ENCODE results near the gene BTBD7. TPM values are rescaled to one million over a fixed set of nuclear protein-coding genes. Genes with fewer than 3 reads are reported as not detected.

BTBD7 gene
- total and polyA plus RNA-seq, 9 of the 15 experiments (the other 6 are each of a cell fraction or from before 2014, with no cell fraction given): 2.5 to 12.9 (median 6.2) TPM

GRCh38 chr14:93346926-93347721, 14.3 kb upstream of the BTBD7 start, which contains the start of gene COX8C (continued):
- TF ChIP-seq MGA (IDR thresholded peaks at IDR 0.05): no peak
- no peak for TF ChIP-seq E2F5 (CRISPR knock-in tag; IDR thresholded peaks at IDR 0.05)
- TF ChIP-seq PBX2 (CRISPR knock-in tag; IDR thresholded peaks at IDR 0.05; ENCODE audit: low read depth): no peak
- no peak for TF ChIP-seq PBX2 (tag; conservative IDR thresholded peaks at IDR 0.05; ENCODE audit: low read depth)
- peak; percentile 29 for TF ChIP-seq CTCFL (IDR thresholded peaks at IDR 0.05; ENCODE audit: borderline replicate concordance, insufficient read depth, low read depth, low read length, poor library complexity, severe bottlenecking)

Data from K562 (cell line).